DMS114 treated with DMSO at 0.1 percent for 48 hours (cell line): ENCODE results near the gene STXBP6.

Experiments used
- DNase-seq: peaks from one replicate; lab custom pipeline; 2025; ENCODE audit not compliant: unreplicated experiment; lab: John Stamatoyannopoulos, UW

Gene STXBP6

GRCh38 chr14:25019892-25020291, 30.1 kb downstream of the STXBP6 start:
- DNase-seq: no peak

GRCh38 chr14:25017562-25017961, 32.4 kb downstream of the STXBP6 start:
- no peak for DNase-seq

- no peak for DNase-seq
Measured at GRCh38 chr14:25015761-25016160, 34.2 kb downstream of the STXBP6 start.

- DNase-seq: no peak
Measured at GRCh38 chr14:25014440-25014839, 35.5 kb downstream of the STXBP6 start.

- no peak for DNase-seq
Measured at GRCh38 chr14:25011095-25011494, 38.9 kb downstream of the STXBP6 start.

GRCh38 chr14:25010471-25010870, 39.5 kb downstream of the STXBP6 start:
- no peak for DNase-seq

GRCh38 chr14:25009891-25010290, 40.1 kb downstream of the STXBP6 start:
- DNase-seq: no peak

GRCh38 chr14:25007832-25008231, 42.1 kb downstream of the STXBP6 start:
- DNase-seq: no peak

- no peak for DNase-seq
Measured at GRCh38 chr14:25006961-25007795, 42.8 kb downstream of the STXBP6 start.

- no peak for DNase-seq
Measured at GRCh38 chr14:25006031-25006430, 43.9 kb downstream of the STXBP6 start.

GRCh38 chr14:25004389-25004809, 45.5 kb downstream of the STXBP6 start:
- DNase-seq: no peak

GRCh38 chr14:25003537-25003936, 46.4 kb downstream of the STXBP6 start:
- DNase-seq: no peak

GRCh38 chr14:25001601-25002000, 48.3 kb downstream of the STXBP6 start:
- no peak for DNase-seq

- no peak for DNase-seq
Measured at GRCh38 chr14:25001156-25001555, 48.8 kb downstream of the STXBP6 start.

- no peak for DNase-seq
Measured at GRCh38 chr14:24999157-24999556, 50.8 kb downstream of the STXBP6 start.

- no peak for DNase-seq
Measured at GRCh38 chr14:24996930-24997725, 52.8 kb downstream of the STXBP6 start.

- DNase-seq: no peak
Measured at GRCh38 chr14:24995016-24995415, 54.9 kb downstream of the STXBP6 start.

- DNase-seq: no peak
Measured at GRCh38 chr14:24993631-24994030, 56.3 kb downstream of the STXBP6 start.

GRCh38 chr14:24992624-24993360, 57.2 kb downstream of the STXBP6 start:
- no peak for DNase-seq

GRCh38 chr14:24991821-24992220, 58.1 kb downstream of the STXBP6 start:
- no peak for DNase-seq

- DNase-seq: no peak
Measured at GRCh38 chr14:24991288-24991687, 58.7 kb downstream of the STXBP6 start.
